H1 (cell line): ENCODE results near the gene CTTNBP2. TPM values are rescaled to one million over a fixed set of nuclear protein-coding genes. Genes with fewer than 3 reads are reported as not detected.
A peak's percentile ranks its signal among the peaks of the same experiment; 100 is the strongest.

ENCODE experiments used
- ATF2 ChIP-seq: IDR thresholded peaks from 2 replicates; pipeline ENCODE4 v1.6.1; 2012; ENCODE audit warnings: low read length, inconsistent platforms
- HDAC2 ChIP-seq, 2 experiments: fragments of 300-600 bp in 1 of 2; sonication (generic) in 1 of 2; IDR thresholded peaks; 2 replicates each; pipeline ENCODE4 v1.6.1; 2011 to 2012; ENCODE audit warnings: low read depth in 2 of 2, low read length in 2 of 2, mild to moderate bottlenecking in 2 of 2, moderate library complexity in 2 of 2, borderline replicate concordance in 1 of 2, inconsistent platforms in 1 of 2
- POLR2AphosphoS5 ChIP-seq: IDR thresholded peaks from 2 replicates; pipeline ENCODE4 v1.6.1; 2011; ENCODE audit warnings: low read depth, low read length
- polyA plus RNA-seq, 7 experiments: library from polyadenylated mRNA; depleted of rRNA in 3 of 7; stranded (reverse) in 5 of 7; unstranded in 2 of 7; fragments of >200 nt in 5 of 7; fragments of 200-250 nt in 2 of 7; gene quantifications; 1 replicate in 5 of 7; 2 replicates in 1 of 7; 4 replicates in 1 of 7; pipeline versions ENCODE4 v1.2.1 to v1.2.3, GENCODE V29; 2011 to 2013; ENCODE audit warnings: missing spikeins in 2 of 7, mixed read lengths in 2 of 7
- total RNA-seq: library from RNA; stranded (reverse); fragmentation: NEBNext Ultra II Directional; extraction: Animal tissue kit (Norgen Biotek cat#: 25700); gene quantifications from 2 replicates; pipeline ENCODE4 v1.2.1, GENCODE V29; 2021

The CTTNBP2 gene
- total and polyA plus RNA-seq, 2 of the 8 experiments (the other 6 are each of a cell fraction or from before 2014, with no cell fraction given), result 15.3 to 35.1 TPM

- TF ChIP-seq HDAC2 (IDR thresholded peaks at IDR 0.05; ENCODE audit: borderline replicate concordance in 1 of 2, low read depth in 2 of 2, low read length in 2 of 2), result peak in 1 of 2 experiments; percentile 88; a peak in 1 of 4 replicates
- peak; percentile 55; the same call in 1 of the 2 replicates for TF ChIP-seq ATF2
- no peak for TF ChIP-seq POLR2AphosphoS5
Measured at GRCh38 chr7:117810642-117811512, 62.4 kb downstream of the CTTNBP2 start (continued).
